OCI-LY1 (cell line): ENCODE data around the gene DCUN1D2.

Experiments
- EZH2 ChIP-seq: fragments of 200-600 bp; sonication (generic), shearing (Covaris generic); IDR thresholded peaks from 2 replicates; pipeline ENCODE4 v1.8.0; 2017; ENCODE audit warnings: borderline replicate concordance, mixed run types, mild to moderate bottlenecking, antibody characterized with exemption, low read length, moderate library complexity, mixed read lengths
- TF ChIP-seq, protein P1 (sequence below): fragments of 200-600 bp; sonication (generic), shearing (Covaris generic); IDR thresholded peaks from 2 replicates; pipeline ENCODE4 v1.5.1; 2017; ENCODE audit warnings: mild to moderate bottlenecking, antibody characterized with exemption, low read length, moderate library complexity, mixed read lengths

GRCh38 chr13:113511361-113511760, 20.9 kb upstream of the DCUN1D2 start:
- TF ChIP-seq, protein P1, sequence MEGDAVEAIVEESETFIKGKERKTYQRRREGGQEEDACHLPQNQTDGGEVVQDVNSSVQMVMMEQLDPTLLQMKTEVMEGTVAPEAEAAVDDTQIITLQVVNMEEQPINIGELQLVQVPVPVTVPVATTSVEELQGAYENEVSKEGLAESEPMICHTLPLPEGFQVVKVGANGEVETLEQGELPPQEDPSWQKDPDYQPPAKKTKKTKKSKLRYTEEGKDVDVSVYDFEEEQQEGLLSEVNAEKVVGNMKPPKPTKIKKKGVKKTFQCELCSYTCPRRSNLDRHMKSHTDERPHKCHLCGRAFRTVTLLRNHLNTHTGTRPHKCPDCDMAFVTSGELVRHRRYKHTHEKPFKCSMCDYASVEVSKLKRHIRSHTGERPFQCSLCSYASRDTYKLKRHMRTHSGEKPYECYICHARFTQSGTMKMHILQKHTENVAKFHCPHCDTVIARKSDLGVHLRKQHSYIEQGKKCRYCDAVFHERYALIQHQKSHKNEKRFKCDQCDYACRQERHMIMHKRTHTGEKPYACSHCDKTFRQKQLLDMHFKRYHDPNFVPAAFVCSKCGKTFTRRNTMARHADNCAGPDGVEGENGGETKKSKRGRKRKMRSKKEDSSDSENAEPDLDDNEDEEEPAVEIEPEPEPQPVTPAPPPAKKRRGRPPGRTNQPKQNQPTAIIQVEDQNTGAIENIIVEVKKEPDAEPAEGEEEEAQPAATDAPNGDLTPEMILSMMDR, result no peak
- no peak for TF ChIP-seq EZH2
